Subcutaneous abdominal adipose tissue (tissue), 5 donors: Measurements from ENCODE around the gene NTRK1.

Experiments
- H3K27ac ChIP-seq: one replicate; pipeline ENCODE4 v1.7.0; 2013; ENCODE audit warnings: low read depth, mild to moderate bottlenecking, inconsistent platforms, low read length, moderate library complexity
- H3K27me3 ChIP-seq, 5 donors: one replicate each; pipeline ENCODE4 v1.7.0; 2013; ENCODE audit warnings: low read length in 5 of 5, inconsistent platforms in 1 of 5; ENCODE audit not compliant: control insufficient read depth in 5 of 5, insufficient read depth in 4 of 5
- H3K36me3 ChIP-seq, 5 donors: one replicate each; pipeline ENCODE4 v1.7.0; 2013; ENCODE audit warnings: low read length in 5 of 5; ENCODE audit not compliant: control insufficient read depth in 5 of 5, insufficient read depth in 5 of 5
- H3K4me1 ChIP-seq, 5 donors: one replicate each; pipeline ENCODE4 v1.7.0; 2013; ENCODE audit warnings: low read length in 5 of 5, mild to moderate bottlenecking in 3 of 5, moderate library complexity in 1 of 5; ENCODE audit not compliant: control insufficient read depth in 5 of 5, insufficient read depth in 5 of 5
- H3K4me3 ChIP-seq, 5 donors: one replicate each; pipeline ENCODE4 v1.7.0; 2013; ENCODE audit warnings: low read length in 5 of 5, low read depth in 1 of 5
- H3K9ac ChIP-seq, 5 donors: one replicate each; pipeline ENCODE4 v1.7.0; 2013; ENCODE audit warnings: low read length in 5 of 5, mild to moderate bottlenecking in 4 of 5, moderate library complexity in 3 of 5
- H3K9me3 ChIP-seq, 5 donors: one replicate each; pipeline ENCODE4 v1.7.0; 2013; ENCODE audit warnings: low read length in 5 of 5; ENCODE audit not compliant: control insufficient read depth in 5 of 5
- donor health status: healthy.
- donor health status: healthy.
- donor health status: healthy.
- donor health status: healthy.
- donor health status: healthy.

NTRK1 gene

GRCh38 chr1:156874572-156875340 is 14.1 kb downstream of the NTRK1 start:
- no peak overlapping the region for H3K9ac ChIP-seq
- H3K9me3 ChIP-seq = no peaks in the 10 kb centered on the region
- H3K27ac ChIP-seq = no peak overlapping the region
- H3K36me3 ChIP-seq = no peaks in the 10 kb centered on the region
- H3K27me3 ChIP-seq = peaks cover 7 to 18% (median 10%) of the 10 kb centered on the region in 5 donors
- no peak overlapping the region for H3K4me3 ChIP-seq
- H3K4me1 ChIP-seq = no peaks in the 10 kb centered on the region

GRCh38 chr1:156875341-156875615 is 14.6 kb downstream of the NTRK1 start:
- Histone ChIP-seq H3K4me3 (no peak overlapping the region), H3K4me1 (no peaks in the 10 kb centered on the region), H3K9ac (no peak overlapping the region), H3K36me3 (no peaks in the 10 kb centered on the region), H3K27me3 (peaks cover 7 to 18% (median 10%) of the 10 kb centered on the region in 5 donors), H3K27ac (no peak overlapping the region), H3K9me3 (no peaks in the 10 kb centered on the region)

DNA sequence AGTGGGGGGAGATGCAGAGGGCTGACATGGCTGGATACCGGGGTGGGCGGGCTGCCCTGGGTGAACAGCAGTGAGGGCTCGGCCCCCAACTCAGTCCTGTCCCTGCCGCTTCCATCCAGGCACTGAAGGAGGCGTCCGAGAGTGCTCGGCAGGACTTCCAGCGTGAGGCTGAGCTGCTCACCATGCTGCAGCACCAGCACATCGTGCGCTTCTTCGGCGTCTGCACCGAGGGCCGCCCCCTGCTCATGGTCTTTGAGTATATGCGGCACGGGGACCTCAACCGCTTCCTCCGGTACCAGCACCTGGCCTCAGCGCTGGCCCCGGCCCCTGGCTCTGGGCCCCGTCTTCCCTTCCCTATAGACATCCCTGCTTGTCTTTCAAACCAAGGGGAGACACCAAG is 15.6 kb downstream of the NTRK1 start:
- H3K9ac ChIP-seq = no peak overlapping the region
- H3K9me3 ChIP-seq = no peaks in the 10 kb centered on the region
- no peak overlapping the region for H3K4me3 ChIP-seq
- no peak overlapping the region for H3K27ac ChIP-seq
- no peaks in the 10 kb centered on the region for H3K36me3 ChIP-seq
- H3K27me3 ChIP-seq = peaks cover 8 to 23% (median 10%) of the 10 kb centered on the region in 5 donors
- no peaks in the 10 kb centered on the region for H3K4me1 ChIP-seq

DNA sequence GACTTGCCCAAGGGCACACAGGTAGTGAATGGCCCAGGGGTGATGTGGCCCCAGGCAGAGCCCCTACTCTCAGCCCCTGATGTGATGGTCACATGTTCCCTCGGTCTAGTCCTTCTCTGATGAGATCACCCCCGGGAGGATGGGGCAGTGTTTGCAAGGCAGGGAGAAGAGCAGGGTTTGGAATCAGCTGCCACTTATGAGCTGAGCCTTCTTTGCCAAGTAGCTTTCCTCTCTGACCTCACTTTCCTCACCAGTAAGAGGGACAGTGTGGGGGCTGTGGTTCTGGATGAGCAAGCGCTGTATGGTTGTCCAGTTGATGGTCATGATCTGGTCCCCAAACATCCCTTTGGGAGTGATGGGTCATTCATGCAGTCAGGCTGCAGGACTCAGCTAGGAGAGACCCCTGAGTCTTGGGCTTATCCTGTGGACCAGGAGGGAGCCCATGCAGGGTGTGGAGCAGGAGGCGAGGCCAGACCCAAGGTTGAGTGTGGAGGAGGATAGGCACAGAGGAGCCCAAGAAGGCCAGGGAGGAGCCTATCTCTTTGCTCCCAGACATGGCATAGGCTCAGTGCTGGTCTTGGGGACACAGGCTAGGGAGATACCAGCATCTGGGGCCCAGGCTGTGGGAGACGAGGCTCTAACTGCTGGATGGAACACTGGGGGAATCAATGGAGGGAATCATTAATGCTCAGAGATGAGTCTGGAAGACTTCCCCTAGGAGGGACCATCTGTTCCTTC is 16.9 kb downstream of the NTRK1 start:
- Histone ChIP-seq H3K4me3 (no peak overlapping the region), H3K27me3 (peaks cover 8 to 32% (median 16%) of the 10 kb centered on the region in 5 donors), H3K4me1 (no peaks in the 10 kb centered on the region), H3K9me3 (no peaks in the 10 kb centered on the region), H3K9ac (no peak overlapping the region), H3K27ac (no peak overlapping the region), H3K36me3 (no peaks in the 10 kb centered on the region)

- H3K4me1 ChIP-seq = no peaks in the 10 kb centered on the region
- H3K4me3 ChIP-seq = no peak overlapping the region
- H3K9ac ChIP-seq = no peak overlapping the region
- H3K27ac ChIP-seq = no peak overlapping the region
- peaks cover 10 to 42% (median 26%) of the 10 kb centered on the region in 5 donors for H3K27me3 ChIP-seq
- no peaks in the 10 kb centered on the region for H3K36me3 ChIP-seq
- H3K9me3 ChIP-seq = no peaks in the 10 kb centered on the region
Observed at GRCh38 chr1:156879876-156880275, 19.2 kb downstream of the NTRK1 start.

GRCh38 chr1:156880473-156880872 is 19.8 kb downstream of the NTRK1 start:
- Histone ChIP-seq H3K27me3 (peaks cover 7 to 38% (median 29%) of the 10 kb centered on the region in 5 donors), H3K4me3 (no peak overlapping the region), H3K27ac (no peak overlapping the region), H3K36me3 (no peaks in the 10 kb centered on the region), H3K9ac (no peak overlapping the region), H3K4me1 (no peaks in the 10 kb centered on the region), H3K9me3 (no peaks in the 10 kb centered on the region)

DNA sequence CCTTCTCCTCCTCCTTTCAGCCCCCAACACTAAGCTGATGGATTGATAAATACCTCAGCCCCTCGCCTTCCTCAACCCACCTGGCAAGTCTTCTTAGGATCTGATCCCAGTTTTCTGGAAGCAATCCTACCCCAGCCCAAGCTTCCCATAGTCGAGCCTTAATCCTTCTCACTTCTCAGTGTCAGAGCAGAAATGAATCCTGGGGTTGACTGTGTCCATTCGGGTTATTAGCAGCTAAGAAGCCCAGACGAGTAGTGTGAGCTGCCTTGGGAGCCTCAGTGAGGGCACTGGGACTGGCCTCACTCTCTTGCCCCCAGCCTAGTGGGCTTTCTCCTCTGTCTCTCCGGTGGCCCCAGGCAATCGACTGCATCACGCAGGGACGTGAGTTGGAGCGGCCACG is 20.4 kb downstream of the NTRK1 start:
- Histone ChIP-seq H3K9ac (no peak overlapping the region), H3K4me1 (no peaks in the 10 kb centered on the region), H3K9me3 (no peaks in the 10 kb centered on the region), H3K27ac (no peak overlapping the region), H3K4me3 (no peak overlapping the region), H3K27me3 (peaks cover 5 to 34% (median 23%) of the 10 kb centered on the region in 5 donors), H3K36me3 (no peaks in the 10 kb centered on the region)

GRCh38 chr1:156881663-156882062 is 21.0 kb downstream of the NTRK1 start:
- H3K27me3 ChIP-seq = peaks cover 5 to 33% (median 23%) of the 10 kb centered on the region in 5 donors
- H3K9ac ChIP-seq = no peak overlapping the region
- no peaks in the 10 kb centered on the region for H3K36me3 ChIP-seq
- no peaks in the 10 kb centered on the region for H3K4me1 ChIP-seq
- no peak overlapping the region for H3K27ac ChIP-seq
- no peak overlapping the region for H3K4me3 ChIP-seq
- H3K9me3 ChIP-seq = no peaks in the 10 kb centered on the region

DNA sequence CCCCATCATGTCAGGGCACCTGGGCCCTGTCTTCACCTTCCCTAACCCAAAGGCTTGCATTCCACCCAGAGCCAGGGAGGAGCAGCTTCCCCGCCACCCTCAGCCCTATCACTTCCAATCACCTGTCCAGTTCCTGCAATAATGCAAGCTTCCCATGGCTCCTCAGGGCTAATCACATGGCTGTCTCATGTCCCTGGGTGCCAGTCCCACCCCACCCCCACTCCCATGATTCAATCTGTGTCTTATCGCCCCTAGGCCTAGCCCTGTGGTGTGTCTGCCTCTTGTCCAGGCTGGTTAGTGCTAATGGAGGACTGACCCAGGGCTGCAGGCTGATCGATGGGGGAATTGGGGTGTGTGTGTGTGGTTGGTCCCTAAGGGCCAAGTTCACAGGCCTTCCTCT is 21.9 kb downstream of the NTRK1 start:
- H3K36me3 ChIP-seq = no peaks in the 10 kb centered on the region
- no peak overlapping the region for H3K4me3 ChIP-seq
- H3K9ac ChIP-seq = no peak overlapping the region
- H3K27ac ChIP-seq = no peak overlapping the region
- no peaks in the 10 kb centered on the region for H3K4me1 ChIP-seq
- H3K27me3 ChIP-seq = peaks cover 5 to 33% (median 23%) of the 10 kb centered on the region in 5 donors
- H3K9me3 ChIP-seq = no peaks in the 10 kb centered on the region

DNA sequence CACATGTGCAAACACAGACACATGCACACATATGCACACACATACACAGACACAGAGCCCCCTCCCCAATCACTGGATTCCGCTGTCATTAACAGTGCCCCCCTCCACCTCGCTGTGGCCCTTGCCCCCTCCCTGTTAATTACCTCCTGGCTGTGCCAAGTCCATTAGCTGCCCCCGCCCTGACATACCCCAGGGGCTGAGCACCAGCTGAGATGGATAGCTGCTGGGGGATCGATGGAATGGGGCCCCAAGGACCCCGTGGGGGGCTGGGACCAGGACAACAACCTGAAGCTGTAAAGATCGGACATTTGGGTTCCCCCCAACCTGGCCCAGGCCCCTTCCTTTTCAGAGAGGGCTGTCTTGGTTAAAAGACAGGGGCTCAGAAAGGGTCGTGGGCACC is 23.3 kb downstream of the NTRK1 start:
- Histone ChIP-seq H3K4me1 (no peaks in the 10 kb centered on the region), H3K36me3 (no peaks in the 10 kb centered on the region), H3K9ac (no peak overlapping the region), H3K9me3 (no peaks in the 10 kb centered on the region), H3K27me3 (peaks cover 10 to 43% (median 29%) of the 10 kb centered on the region in 5 donors), H3K4me3 (no peak overlapping the region), H3K27ac (no peak overlapping the region)
